ENCODE data around the gene ELOVL5. TPM values are rescaled to one million over a fixed set of nuclear protein-coding genes. Genes with fewer than 3 reads are reported as not detected.

The ELOVL5 gene
- polyA plus RNA-seq, 3 donors = 38.8 to 302 (median 104) TPM

DNA sequence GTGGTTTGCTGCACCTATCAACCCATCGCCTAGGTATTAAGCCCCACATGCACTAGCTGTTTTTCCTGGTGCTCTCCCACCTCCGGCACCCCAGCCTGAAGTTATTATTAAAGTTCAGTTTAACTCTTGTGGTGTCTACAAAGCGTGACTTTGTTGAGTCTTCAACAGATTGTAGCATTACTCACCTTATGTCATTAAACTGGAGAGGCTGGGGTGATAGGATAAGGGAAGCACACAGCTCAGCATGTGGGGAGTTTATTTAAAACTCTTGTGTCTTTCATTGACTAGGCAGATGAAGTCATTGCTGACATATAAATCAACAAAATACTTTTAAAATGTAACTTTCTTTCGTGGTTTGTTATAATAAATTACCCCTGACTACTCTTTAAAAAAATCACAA, 115.4 kb downstream of the ELOVL5 start:
- 67 to 85% (median 79%) methylated on average over 4 of the region's 4 CpGs for WGBS, 3 donors

DNA sequence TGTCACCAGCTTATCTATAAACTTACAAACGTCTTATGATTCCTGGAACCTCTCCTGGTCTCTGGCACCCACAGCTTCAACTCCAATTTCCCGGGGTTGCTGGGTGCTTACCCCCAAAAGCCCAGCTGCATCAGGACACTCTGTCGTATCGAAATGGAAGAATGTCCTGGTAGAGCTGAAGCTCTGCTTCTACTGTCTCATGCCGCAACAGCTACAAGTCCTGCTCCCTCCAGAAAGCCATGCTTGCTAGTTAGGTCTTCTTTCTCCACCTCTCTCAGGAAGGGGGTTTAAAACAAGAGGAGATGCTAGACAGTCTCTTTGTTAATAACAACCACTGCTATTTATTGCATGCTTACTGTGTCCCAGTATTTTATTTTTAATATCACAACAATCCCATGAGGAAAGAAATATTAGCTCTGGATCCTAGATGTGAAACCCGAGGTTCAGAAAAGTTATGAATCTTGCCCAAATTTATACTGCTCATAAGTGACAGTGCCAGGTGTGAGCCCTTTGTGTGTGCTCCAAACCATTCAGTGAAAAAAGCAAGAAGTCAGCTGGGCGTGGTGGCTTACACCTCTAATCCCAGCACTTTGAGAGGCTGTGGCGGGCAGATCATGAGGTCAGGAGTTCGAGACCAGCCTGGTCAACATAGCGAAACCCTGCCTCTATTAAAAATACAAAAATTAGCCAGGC, 117.8 kb downstream of the ELOVL5 start:
- no peak overlapping the region for H3K27ac ChIP-seq (ENCODE audit: low read depth, low read length)
- 75 to 89% (median 86%) methylated on average over 10 of the region's 10 CpGs for WGBS, 3 donors

More for the DNA sequence above, 115.4 kb downstream of the ELOVL5 start:
- H3K27ac ChIP-seq (ENCODE audit: low read depth, low read length) = no peak overlapping the region

DNA sequence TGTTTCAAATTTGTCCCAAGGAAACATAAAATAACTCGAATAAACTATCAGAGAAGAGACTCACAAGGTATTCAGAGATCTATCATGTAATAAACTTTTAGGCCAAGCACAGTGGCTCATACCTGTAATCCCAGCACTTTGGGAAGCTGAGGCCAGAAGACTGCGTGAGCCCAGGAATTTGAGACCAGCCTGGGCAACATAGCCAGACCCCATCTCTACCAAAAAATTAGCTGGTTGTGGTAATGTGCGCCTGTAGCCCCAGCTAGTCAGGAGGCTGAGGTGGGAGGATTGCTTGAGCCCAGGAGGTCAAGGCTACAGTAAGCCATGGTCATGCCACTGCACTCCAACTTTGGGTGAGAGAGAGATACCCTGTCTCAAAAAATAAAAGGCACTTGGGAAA, 120.9 kb downstream of the ELOVL5 start:
- no peak overlapping the region for H3K27ac ChIP-seq (ENCODE audit: low read depth, low read length)
- 92 to 97% (median 95%) methylated on average over 3 of the region's 3 CpGs for WGBS, 3 donors

DNA sequence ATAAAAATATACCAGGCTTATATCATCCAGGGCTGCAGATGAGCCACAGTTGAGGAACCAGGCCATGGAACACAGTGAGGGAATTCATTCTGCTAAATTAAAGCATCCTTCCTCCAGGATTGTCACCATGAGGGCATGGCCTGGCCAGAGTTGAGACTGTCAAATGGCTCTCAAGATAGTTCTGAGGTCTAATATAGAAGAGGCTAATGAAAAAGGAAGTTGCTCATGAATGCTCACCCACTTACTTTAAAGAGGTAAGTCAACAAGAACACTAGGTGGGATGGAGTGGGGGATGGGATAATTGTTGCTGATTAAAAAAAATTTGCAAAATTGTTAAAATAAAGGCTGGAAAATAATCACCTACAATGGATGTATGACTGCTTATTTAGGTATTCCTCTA, 128.1 kb downstream of the ELOVL5 start:
- no peak overlapping the region for H3K27ac ChIP-seq (ENCODE audit: low read depth, low read length)

Other genes starting within 250 kb of the ELOVL5 start
- under 1 TPM in 2 of 3 donors, not detected in 1; 0.10 to 0.22 TPM for gene GCM1, start 200.1 kb downstream of the ELOVL5 start, polyA plus RNA-seq
- gene GCLC, start 196.2 kb upstream of the ELOVL5 start, polyA plus RNA-seq = 10 to 100 TPM in 2 of 3 donors, 1 to 10 TPM in 1; 6.8 to 22.1 (median 15.2) TPM